Upper lobe of left lung (tissue), 6 donors: ENCODE measurements around the gene TP53I13. TPM values are rescaled to one million over a fixed set of nuclear protein-coding genes. Genes with fewer than 3 reads are reported as not detected.

ENCODE experiments used
- ATAC-seq, 2 donors: fragments of 200-7000 bp; cut with Tn5 transposase; one replicate each; pipeline ENCODE4 v1.9.1; 2022; ENCODE audit warnings: mild to moderate bottlenecking in 2 of 2, moderate library complexity in 2 of 2; ENCODE audit not compliant: low FRiP score in 2 of 2
- DNase-seq, 2 donors: peaks; one replicate each; pipeline ENCODE4 v3.0.0-alpha.2; 2019 to 2020
- H3K27ac ChIP-seq, 4 donors: fragments of 200-600 bp; sonication (generic); one replicate each; pipeline ENCODE4 v1.5.1; 2016 to 2019
- H3K27me3 ChIP-seq, 4 donors: fragments of 200-600 bp; sonication (generic); one replicate each; pipeline ENCODE4 v1.5.1; 2017 to 2019
- H3K36me3 ChIP-seq, 4 donors: fragments of 200-600 bp; sonication (generic); one replicate each; pipeline ENCODE4 v1.5.1; 2016 to 2019
- H3K4me1 ChIP-seq, 4 donors: fragments of 200-600 bp; sonication (generic); one replicate each; pipeline ENCODE4 v1.5.1; 2018 to 2019
- H3K4me3 ChIP-seq, 4 donors: fragments of 200-600 bp; sonication (generic); one replicate each; pipeline ENCODE4 v1.5.1; 2017 to 2019; ENCODE audit warnings: mild to moderate bottlenecking in 2 of 4, moderate library complexity in 1 of 4
- H3K9me3 ChIP-seq, 4 donors: fragments of 200-600 bp; sonication (generic); one replicate each; pipeline ENCODE4 v1.5.1; 2018 to 2019
- CTCF ChIP-seq, 6 experiments: fragments of 450-650 bp in 4 of 6; fragments of 200-600 bp in 2 of 6; sonication (generic) in 2 of 6; IDR thresholded peaks; one replicate each; pipeline ENCODE4 v1.5.1; 2016 to 2019; ENCODE audit warnings: antibody characterized with exemption in 6 of 6
- EP300 ChIP-seq, 4 donors: sonication (generic); formaldehyde crosslinking; IDR thresholded peaks; one replicate each; pipeline ENCODE4 v1.5.1; 2017; ENCODE audit warnings: antibody characterized with exemption in 4 of 4, control low read depth in 2 of 4
- POLR2A ChIP-seq, 4 donors: fragments of 450-650 bp; IDR thresholded peaks; one replicate each; pipeline ENCODE4 v1.5.1; 2016 to 2017; ENCODE audit warnings: antibody characterized with exemption in 4 of 4, mild to moderate bottlenecking in 2 of 4
- POLR2AphosphoS5 ChIP-seq, 2 donors: sonication (generic); formaldehyde crosslinking; IDR thresholded peaks; one replicate each; pipeline ENCODE4 v1.5.1; 2017; ENCODE audit warnings: antibody characterized with exemption in 2 of 2
- WGBS, 2 donors: methylation state at CpG; one replicate each; pipeline ENCODE4 v1.1.5; 2017 to 2018; 5-methylcytosine and 5-hydroxymethylcytosine counted together
- total RNA-seq, 6 donors: library from RNA; depleted of rRNA in 4 of 6; stranded (reverse); fragments of >200 nt in 4 of 6; gene quantifications; one replicate each; pipeline versions ENCODE4 v1.1.0 to v1.2.1, GENCODE V29; 2016 to 2021
- donor health status: DM: no; HTN: no; CAD: no; lungs with moderate emphysema.
- donor health status: DM: no; HTN: yes; CAD: no; lungs with severe emphysema.

TP53I13 gene
- total RNA-seq, 6 donors from 2014 or later: 57.3 to 178 (median 75.4) TPM

GRCh38 chr17:29576214-29577000 lies 7.9 kb downstream of the TP53I13 start:
- DNase-seq (no peak), ATAC-seq (no peak)
- H3K36me3 ChIP-seq: peaks cover 11 to 73% (median 59%) of the 10 kb centered on the region in 4 donors
- no peaks in the 10 kb centered on the region for H3K9me3 ChIP-seq
- H3K27ac ChIP-seq: no peak overlapping the region
- no peak overlapping the region for H3K4me3 ChIP-seq
- no peaks in the 10 kb centered on the region for H3K27me3 ChIP-seq
- TF ChIP-seq CTCF (IDR thresholded peaks at IDR 0.05) (no peak), POLR2AphosphoS5 (IDR thresholded peaks at IDR 0.05) (no peak), EP300 (IDR thresholded peaks at IDR 0.05) (no peak), POLR2A (IDR thresholded peaks at IDR 0.05) (no peak)
- peaks cover 11 to 24% (median 16%) of the 10 kb centered on the region in 4 donors for H3K4me1 ChIP-seq
- WGBS, 2 donors: 90 to 95% methylated on average over 2 to 26 of the region's 37 CpGs

- no peak overlapping the region for H3K4me3 ChIP-seq
- no peak overlapping the region for H3K27ac ChIP-seq
- no peaks in the 10 kb centered on the region for H3K27me3 ChIP-seq
- no peaks in the 10 kb centered on the region for H3K9me3 ChIP-seq
- ATAC-seq (no peak), DNase-seq (no peak)
- TF ChIP-seq POLR2A (IDR thresholded peaks at IDR 0.05): no peak
- no peak for TF ChIP-seq POLR2AphosphoS5 (IDR thresholded peaks at IDR 0.05)
- no peak for TF ChIP-seq EP300 (IDR thresholded peaks at IDR 0.05)
- TF ChIP-seq CTCF (IDR thresholded peaks at IDR 0.05): no peak
- peaks cover 11 to 79% (median 64%) of the 10 kb centered on the region in 4 donors for H3K36me3 ChIP-seq
- 95 to 99% methylated on average over 6 to 9 of the region's 9 CpGs for WGBS, 2 donors
- H3K4me1 ChIP-seq: peaks cover 11 to 24% (median 14%) of the 10 kb centered on the region in 4 donors
Observed at GRCh38 chr17:29577001-29577370, 8.5 kb downstream of the TP53I13 start.

- Histone ChIP-seq H3K27ac (peak overlapping the region in 1 of 4 donors; percentile 9), H3K36me3 (peaks cover 11 to 85% (median 68%) of the 10 kb centered on the region in 4 donors), H3K4me3 (no peak overlapping the region), H3K27me3 (no peaks in the 10 kb centered on the region), H3K4me1 (peaks cover 7 to 18% (median 10%) of the 10 kb centered on the region in 4 donors), H3K9me3 (no peaks in the 10 kb centered on the region)
- whole genome bisulfite sequencing, 2 donors: 73 to 76% methylated on average over 9 to 19 of the region's 22 CpGs
- DNase-seq: no peak
- TF ChIP-seq POLR2A (IDR thresholded peaks at IDR 0.05) (no peak), CTCF (IDR thresholded peaks at IDR 0.05) (no peak), POLR2AphosphoS5 (IDR thresholded peaks at IDR 0.05) (no peak), EP300 (IDR thresholded peaks at IDR 0.05) (no peak)
- ATAC-seq: no peak
Observed at GRCh38 chr17:29577385-29578211, 9.1 kb downstream of the TP53I13 start.

- peaks cover 1 to 19% (median 10%) of the 10 kb centered on the region in 4 donors for H3K4me1 ChIP-seq
- DNase-seq (no peak), ATAC-seq (no peak)
- peak overlapping the region in 1 of 4 donors; percentile 22 for H3K27ac ChIP-seq
- no peaks in the 10 kb centered on the region for H3K9me3 ChIP-seq
- H3K27me3 ChIP-seq: no peaks in the 10 kb centered on the region
- no peak overlapping the region for H3K4me3 ChIP-seq
- 93% methylated on average over 11 to 14 of the region's 14 CpGs for WGBS, 2 donors
- no peak for TF ChIP-seq EP300 (IDR thresholded peaks at IDR 0.05)
- no peak for TF ChIP-seq POLR2AphosphoS5 (IDR thresholded peaks at IDR 0.05)
- no peak for TF ChIP-seq CTCF (IDR thresholded peaks at IDR 0.05)
- TF ChIP-seq POLR2A (IDR thresholded peaks at IDR 0.05): no peak
- peaks cover 11 to 93% (median 61%) of the 10 kb centered on the region in 4 donors for H3K36me3 ChIP-seq
Observed at GRCh38 chr17:29578626-29579485, 10.4 kb downstream of the TP53I13 start.
